Osteoblast (primary cell): ENCODE data around the gene INPP1. TPM values are rescaled to one million over a fixed set of nuclear protein-coding genes. Genes with fewer than 3 reads are reported as not detected.

ENCODE experiments used
- DNase-seq: peaks from one replicate; pipeline ENCODE4 v3.0.0; 2011; ENCODE audit warnings: low spot score, mixed read lengths; ENCODE audit not compliant: insufficient read length; ENCODE audit errors: missing footprints
- H2AFZ ChIP-seq: 2 replicates; pipeline ENCODE4 v1.6.0; 2011; ENCODE audit warnings: mild to moderate bottlenecking, low read length
- H3K27ac ChIP-seq: 2 replicates; pipeline ENCODE4 v1.5.1; 2011; ENCODE audit warnings: mild to moderate bottlenecking, low read depth, low read length, moderate library complexity
- H3K27me3 ChIP-seq: 2 replicates; pipeline ENCODE4 v1.6.0; 2012; ENCODE audit warnings: mild to moderate bottlenecking, control low read depth, inconsistent platforms, low read length, moderate library complexity; ENCODE audit not compliant: insufficient read depth
- H3K36me3 ChIP-seq: 2 replicates; pipeline ENCODE4 v1.5.1; 2011; ENCODE audit warnings: mild to moderate bottlenecking, low read length, control low read depth, moderate library complexity; ENCODE audit not compliant: insufficient read depth
- H3K4me1 ChIP-seq: 2 replicates; pipeline ENCODE4 v1.5.1; 2011; ENCODE audit warnings: mild to moderate bottlenecking, low read length, control low read depth, moderate library complexity; ENCODE audit not compliant: insufficient read depth
- H3K4me2 ChIP-seq: 2 replicates; pipeline ENCODE4 v1.6.0; 2011; ENCODE audit warnings: mild to moderate bottlenecking, low read length; ENCODE audit not compliant: insufficient read depth
- H3K4me3 ChIP-seq: fragments of 200-600 bp; sonication (generic); 3 replicates; pipeline ENCODE4 v1.5.1; 2012; ENCODE audit warnings: mild to moderate bottlenecking, low read length, inconsistent platforms; ENCODE audit not compliant: insufficient read depth
- H3K79me2 ChIP-seq: 2 replicates; pipeline ENCODE4 v1.6.0; 2012; ENCODE audit warnings: mild to moderate bottlenecking, low read length, control low read depth, inconsistent platforms; ENCODE audit not compliant: insufficient read depth
- H3K9me3 ChIP-seq: 2 replicates; pipeline ENCODE4 v1.5.1; 2011; ENCODE audit warnings: low read depth, low read length, control low read depth
- H4K20me1 ChIP-seq: 2 replicates; pipeline ENCODE4 v1.6.0; 2012; ENCODE audit warnings: mild to moderate bottlenecking, low read length, control low read depth; ENCODE audit not compliant: insufficient read depth
- total RNA-seq: library from RNA; depleted of rRNA; stranded (reverse); fragments of >200 nt; gene quantifications from 2 replicates; pipeline ENCODE4 v1.2.3, GENCODE V29; 2012
- TF ChIP-seq, protein P1 (sequence below): IDR thresholded peaks from 2 replicates; pipeline ENCODE4 v1.5.1; 2011; ENCODE audit warnings: mild to moderate bottlenecking, low read depth, low read length, moderate library complexity; ENCODE audit errors: extremely low read depth

Gene INPP1
- total RNA-seq, 1 donor: 11.6 TPM

DNA sequence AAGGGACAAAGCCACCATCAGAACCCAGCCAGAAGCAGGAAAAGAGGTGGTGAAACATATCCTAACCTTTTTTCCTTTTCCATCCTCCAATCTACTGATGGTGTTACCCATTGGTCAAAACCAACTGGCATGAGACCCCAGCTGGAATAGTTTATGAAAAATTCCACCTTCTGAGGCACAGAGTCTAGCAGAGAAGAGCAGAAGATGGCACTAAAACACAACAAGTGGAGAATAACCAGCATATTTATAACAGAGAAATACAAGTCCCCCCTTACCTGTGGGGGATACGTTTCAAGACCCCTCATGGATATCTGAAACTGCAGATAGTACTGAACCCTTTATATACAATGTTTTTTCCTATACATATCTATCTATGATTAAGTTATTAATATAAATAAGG, 4.9 kb upstream of the INPP1 start:
- Histone ChIP-seq H3K27ac (no peak overlapping the region), H3K4me2 (no peak overlapping the region), H3K4me3 (no peak overlapping the region), H3K4me1 (peaks cover 3% of the 10 kb centered on the region), H3K9me3 (no peaks in the 10 kb centered on the region), H2AFZ (no peak overlapping the region), H3K79me2 (no peaks in the 10 kb centered on the region), H3K27me3 (no peaks in the 10 kb centered on the region), H3K36me3 (no peaks in the 10 kb centered on the region), H4K20me1 (no peaks in the 10 kb centered on the region)
- TF ChIP-seq, protein P1, sequence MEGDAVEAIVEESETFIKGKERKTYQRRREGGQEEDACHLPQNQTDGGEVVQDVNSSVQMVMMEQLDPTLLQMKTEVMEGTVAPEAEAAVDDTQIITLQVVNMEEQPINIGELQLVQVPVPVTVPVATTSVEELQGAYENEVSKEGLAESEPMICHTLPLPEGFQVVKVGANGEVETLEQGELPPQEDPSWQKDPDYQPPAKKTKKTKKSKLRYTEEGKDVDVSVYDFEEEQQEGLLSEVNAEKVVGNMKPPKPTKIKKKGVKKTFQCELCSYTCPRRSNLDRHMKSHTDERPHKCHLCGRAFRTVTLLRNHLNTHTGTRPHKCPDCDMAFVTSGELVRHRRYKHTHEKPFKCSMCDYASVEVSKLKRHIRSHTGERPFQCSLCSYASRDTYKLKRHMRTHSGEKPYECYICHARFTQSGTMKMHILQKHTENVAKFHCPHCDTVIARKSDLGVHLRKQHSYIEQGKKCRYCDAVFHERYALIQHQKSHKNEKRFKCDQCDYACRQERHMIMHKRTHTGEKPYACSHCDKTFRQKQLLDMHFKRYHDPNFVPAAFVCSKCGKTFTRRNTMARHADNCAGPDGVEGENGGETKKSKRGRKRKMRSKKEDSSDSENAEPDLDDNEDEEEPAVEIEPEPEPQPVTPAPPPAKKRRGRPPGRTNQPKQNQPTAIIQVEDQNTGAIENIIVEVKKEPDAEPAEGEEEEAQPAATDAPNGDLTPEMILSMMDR: peak; percentile 6
- DNase-seq: no peak

DNA sequence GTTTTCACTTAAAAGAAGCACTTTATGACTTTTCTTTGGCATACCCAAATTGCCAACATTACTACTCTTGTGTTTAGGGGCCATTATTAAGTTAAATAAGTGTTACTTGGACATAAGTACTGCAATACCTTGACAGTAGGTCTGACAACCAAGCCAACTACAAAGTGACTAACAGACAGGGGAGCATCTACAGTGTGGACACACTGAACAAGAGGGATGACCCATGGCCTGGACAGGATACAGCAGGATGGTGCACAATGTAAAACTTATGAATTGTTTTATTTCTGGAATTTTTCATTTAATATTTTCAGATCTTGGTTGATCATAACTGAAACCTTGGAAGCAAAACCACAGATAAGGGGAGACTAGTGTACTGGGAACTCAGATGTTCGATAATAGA, 4.0 kb upstream of the INPP1 start:
- Histone ChIP-seq H3K4me2 (no peak overlapping the region), H3K27ac (no peak overlapping the region), H3K79me2 (peaks cover 6% of the 10 kb centered on the region), H2AFZ (no peak overlapping the region), H3K9me3 (no peaks in the 10 kb centered on the region), H3K4me3 (no peak overlapping the region), H4K20me1 (no peaks in the 10 kb centered on the region), H3K4me1 (peaks cover 3% of the 10 kb centered on the region), H3K36me3 (no peaks in the 10 kb centered on the region), H3K27me3 (no peaks in the 10 kb centered on the region)
- no peak for DNase-seq
- TF ChIP-seq, protein P1: no peak

DNA sequence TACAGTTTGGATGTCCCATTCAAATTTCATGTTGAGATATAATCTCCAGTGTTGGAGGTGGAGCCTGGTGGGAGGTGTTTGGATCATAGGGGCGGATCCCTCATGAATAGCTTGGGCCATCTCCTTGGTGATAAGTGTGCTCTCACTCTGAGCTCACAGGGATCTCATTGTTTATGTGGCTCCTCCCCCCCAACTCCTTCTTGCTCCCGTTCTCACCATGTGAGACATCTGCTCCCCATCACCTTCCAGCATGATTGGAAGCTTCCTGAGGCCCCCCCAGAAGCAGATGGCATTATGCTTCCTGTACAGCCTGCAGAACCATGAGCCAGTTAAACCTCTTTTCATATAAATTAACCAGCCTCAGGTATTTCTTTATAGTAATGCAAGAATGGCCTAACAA, 3.0 kb upstream of the INPP1 start:
- no peak for DNase-seq
- Histone ChIP-seq H3K4me3 (no peak overlapping the region), H3K4me2 (no peak overlapping the region), H3K27ac (no peak overlapping the region), H3K4me1 (peaks cover 11% of the 10 kb centered on the region), H2AFZ (no peak overlapping the region), H3K79me2 (peaks cover 14% of the 10 kb centered on the region), H3K9me3 (no peaks in the 10 kb centered on the region), H3K36me3 (no peaks in the 10 kb centered on the region), H3K27me3 (no peaks in the 10 kb centered on the region), H4K20me1 (no peaks in the 10 kb centered on the region)
- TF ChIP-seq, protein P1: no peak

DNA sequence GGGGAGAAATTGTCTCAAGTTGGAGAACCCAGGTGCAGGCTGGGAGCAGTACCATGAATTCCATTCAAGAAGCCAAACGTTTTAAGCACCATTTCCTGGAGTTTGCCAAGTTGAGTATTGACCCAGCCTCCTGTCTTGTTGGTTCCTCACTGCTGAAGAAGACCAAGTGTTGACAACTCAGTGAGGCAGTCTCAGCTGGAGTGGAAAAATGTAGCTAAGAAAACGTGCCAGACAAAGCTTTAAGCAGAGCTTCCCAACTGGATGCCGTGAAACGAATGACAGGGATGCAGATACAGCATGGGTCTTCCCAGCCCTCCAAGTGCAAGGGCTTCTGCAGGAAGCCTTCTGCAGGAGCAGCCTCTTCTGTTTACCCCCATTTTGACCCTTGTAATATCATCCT, 778 bp upstream of the INPP1 start:
- Histone ChIP-seq H3K36me3 (no peaks in the 10 kb centered on the region), H2AFZ (peak overlapping the region; percentile 50), H3K27ac (no peak overlapping the region), H3K9me3 (no peaks in the 10 kb centered on the region), H3K4me1 (peaks cover 11% of the 10 kb centered on the region), H3K79me2 (peaks cover 30% of the 10 kb centered on the region), H3K4me3 (no peak overlapping the region), H3K27me3 (no peaks in the 10 kb centered on the region), H3K4me2 (peak overlapping the region; percentile 77), H4K20me1 (no peaks in the 10 kb centered on the region)
- DNase-seq: no peak
- TF ChIP-seq, protein P1: no peak
